ENCODE results near the gene RAPGEF1. TPM values are rescaled to one million over a fixed set of nuclear protein-coding genes. Genes with fewer than 3 reads are reported as not detected.

The RAPGEF1 gene
- total RNA-seq, 2 experiments from 2014 or later: 118 to 243 TPM

DNA sequence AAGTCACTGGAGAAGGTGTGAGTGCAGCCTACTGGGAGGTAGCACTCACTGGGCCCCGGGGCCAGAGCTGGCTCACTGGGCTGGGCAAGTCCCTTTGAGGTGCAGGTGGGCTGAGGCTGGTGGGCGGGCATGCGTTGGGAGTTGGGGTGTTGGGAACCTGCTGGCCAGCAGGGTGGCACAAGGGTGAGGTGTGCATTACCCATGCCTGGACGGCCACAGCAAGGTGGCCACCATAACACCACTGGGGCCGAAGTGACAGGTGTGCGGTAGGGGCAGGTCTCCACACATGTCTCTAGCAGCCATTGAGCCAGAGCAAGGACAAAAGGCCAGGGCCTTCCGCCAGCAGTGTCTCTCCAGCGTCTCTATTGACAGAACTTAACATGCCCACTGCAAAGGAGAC, 172.0 kb downstream of the RAPGEF1 start:
- Histone ChIP-seq H4K20me1 (ENCODE audit: insufficient read depth, low read length) (no peaks in the 10 kb centered on the region), H3K4me2 (ENCODE audit: low read length) (no peak overlapping the region), H3K36me3 (ENCODE audit: insufficient read depth, low read length) (peaks cover 60% of the 10 kb centered on the region), H3K27ac (ENCODE audit: low read depth, low read length, poor library complexity, severe bottlenecking) (no peak overlapping the region), H3K4me3 (ENCODE audit: low read depth, low read length, poor library complexity, severe bottlenecking) (no peak overlapping the region), H3K4me1 (ENCODE audit: insufficient read depth, low read length, poor library complexity, severe bottlenecking) (no peaks in the 10 kb centered on the region), H2AFZ (ENCODE audit: low read length) (no peak overlapping the region), H3K9me3 (ENCODE audit: low read length) (no peaks in the 10 kb centered on the region; the same call in 1 of the 2 replicates), H3K9me2 (ENCODE audit: insufficient read depth, low read length) (no peaks in the 10 kb centered on the region), H3K79me2 (ENCODE audit: insufficient read depth, low read depth, low read length) (no peaks in the 10 kb centered on the region)
- ChIA-PET POLR2A (interaction anchor here (0.7 kb wide), 1 partner anchor 18 kb away, joined by 3 read pairs; no protein-coding TSS in a partner anchor), CTCF (ENCODE audit: unreplicated experiment) (no interaction called here)
- no TSS peak for BruUV-seq (replicated peaks)
- TF ChIP-seq, protein P1, sequence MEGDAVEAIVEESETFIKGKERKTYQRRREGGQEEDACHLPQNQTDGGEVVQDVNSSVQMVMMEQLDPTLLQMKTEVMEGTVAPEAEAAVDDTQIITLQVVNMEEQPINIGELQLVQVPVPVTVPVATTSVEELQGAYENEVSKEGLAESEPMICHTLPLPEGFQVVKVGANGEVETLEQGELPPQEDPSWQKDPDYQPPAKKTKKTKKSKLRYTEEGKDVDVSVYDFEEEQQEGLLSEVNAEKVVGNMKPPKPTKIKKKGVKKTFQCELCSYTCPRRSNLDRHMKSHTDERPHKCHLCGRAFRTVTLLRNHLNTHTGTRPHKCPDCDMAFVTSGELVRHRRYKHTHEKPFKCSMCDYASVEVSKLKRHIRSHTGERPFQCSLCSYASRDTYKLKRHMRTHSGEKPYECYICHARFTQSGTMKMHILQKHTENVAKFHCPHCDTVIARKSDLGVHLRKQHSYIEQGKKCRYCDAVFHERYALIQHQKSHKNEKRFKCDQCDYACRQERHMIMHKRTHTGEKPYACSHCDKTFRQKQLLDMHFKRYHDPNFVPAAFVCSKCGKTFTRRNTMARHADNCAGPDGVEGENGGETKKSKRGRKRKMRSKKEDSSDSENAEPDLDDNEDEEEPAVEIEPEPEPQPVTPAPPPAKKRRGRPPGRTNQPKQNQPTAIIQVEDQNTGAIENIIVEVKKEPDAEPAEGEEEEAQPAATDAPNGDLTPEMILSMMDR (conservative IDR thresholded peaks at IDR 0.05; ENCODE audit: low read length): no peak
- no peak for TF ChIP-seq EZH2phosphoT487 (IDR thresholded peaks at IDR 0.05; ENCODE audit: borderline replicate concordance, low read depth, low read length)
- no peak for DNase-seq (ENCODE audit: low spot score)
- intact Hi-C loops (cut with micrococcal nuclease; ENCODE audit: unreplicated experiment): no loop called here

DNA sequence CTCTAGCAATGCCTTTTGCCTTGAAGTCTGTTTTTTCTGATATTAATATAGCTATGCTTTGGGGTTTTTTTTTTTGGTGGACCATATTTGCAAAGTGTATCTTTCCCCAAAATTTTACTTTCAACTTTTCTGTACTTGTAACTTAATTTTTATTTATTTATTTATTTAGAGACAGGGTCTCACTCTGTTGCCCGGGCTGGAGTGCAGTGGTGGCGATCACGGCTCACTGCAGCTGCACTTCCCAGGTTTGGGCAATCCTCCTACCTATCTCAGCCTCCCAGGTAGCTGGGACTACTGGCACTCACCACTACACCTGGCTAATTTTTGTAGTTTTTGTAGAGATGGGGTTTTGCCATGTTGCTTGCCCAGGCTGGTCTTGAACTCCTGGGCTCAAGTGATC, 173.7 kb downstream of the RAPGEF1 start:
- TF ChIP-seq, protein P1 (conservative IDR thresholded peaks at IDR 0.05; ENCODE audit: low read length): no peak
- no peak for TF ChIP-seq EZH2phosphoT487 (IDR thresholded peaks at IDR 0.05; ENCODE audit: borderline replicate concordance, low read depth, low read length)
- no peak overlapping the region for H3K27ac ChIP-seq (ENCODE audit: low read depth, low read length, poor library complexity, severe bottlenecking)
- no peaks in the 10 kb centered on the region; the same call in 1 of the 2 replicates for H3K9me3 ChIP-seq (ENCODE audit: low read length)
- no peaks in the 10 kb centered on the region for H3K9me2 ChIP-seq (ENCODE audit: insufficient read depth, low read length)
- H2AFZ ChIP-seq (ENCODE audit: low read length): no peak overlapping the region
- no peaks in the 10 kb centered on the region for H3K4me1 ChIP-seq (ENCODE audit: insufficient read depth, low read length, poor library complexity, severe bottlenecking)
- H4K20me1 ChIP-seq (ENCODE audit: insufficient read depth, low read length): no peaks in the 10 kb centered on the region
- TSS peak; percentile 8 for BruUV-seq (replicated peaks)
- CTCF ChIA-PET (ENCODE audit: unreplicated experiment): no interaction called here
- H3K4me3 ChIP-seq (ENCODE audit: low read depth, low read length, poor library complexity, severe bottlenecking): no peak overlapping the region
- intact Hi-C loops (cut with micrococcal nuclease; ENCODE audit: unreplicated experiment): no loop called here
- no peak for DNase-seq (ENCODE audit: low spot score)
- H3K36me3 ChIP-seq (ENCODE audit: insufficient read depth, low read length): peaks cover 43% of the 10 kb centered on the region
- no peak overlapping the region for H3K4me2 ChIP-seq (ENCODE audit: low read length)
- H3K79me2 ChIP-seq (ENCODE audit: insufficient read depth, low read depth, low read length): no peaks in the 10 kb centered on the region
- POLR2A ChIA-PET: no interaction called here

DNA sequence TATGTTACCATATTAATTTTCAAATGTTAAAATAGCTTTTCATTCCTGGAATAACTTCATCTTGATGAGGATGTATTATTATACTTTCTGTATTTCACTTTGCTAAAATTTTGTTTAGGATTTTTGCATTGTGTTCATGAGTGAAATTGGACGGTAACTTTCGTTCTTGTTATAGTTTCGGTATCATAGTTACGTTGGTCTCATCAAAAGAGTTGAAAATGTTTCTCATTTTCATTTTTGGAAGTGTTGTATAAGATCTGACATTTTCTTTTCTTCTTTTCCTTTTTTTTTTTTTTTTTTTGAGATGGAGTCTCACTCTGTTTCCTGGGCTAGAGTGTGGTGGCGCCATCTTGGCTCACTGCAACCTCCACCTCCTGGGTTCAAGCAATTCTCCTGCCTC, 174.5 kb downstream of the RAPGEF1 start:
- no peaks in the 10 kb centered on the region for H3K4me1 ChIP-seq (ENCODE audit: insufficient read depth, low read length, poor library complexity, severe bottlenecking)
- peaks cover 3% of the 10 kb centered on the region; the same call in 1 of the 2 replicates for H3K9me3 ChIP-seq (ENCODE audit: low read length)
- BruUV-seq (replicated peaks): no TSS peak
- ChIA-PET POLR2A (no interaction called here), CTCF (ENCODE audit: unreplicated experiment) (interaction anchor here (0.5 kb wide), 1 partner anchor 58 kb away, joined by 3 read pairs; no protein-coding TSS in a partner anchor)
- intact Hi-C loops (cut with micrococcal nuclease; ENCODE audit: unreplicated experiment): no loop called here
- no peaks in the 10 kb centered on the region for H4K20me1 ChIP-seq (ENCODE audit: insufficient read depth, low read length)
- H2AFZ ChIP-seq (ENCODE audit: low read length): no peak overlapping the region
- no peak overlapping the region for H3K4me3 ChIP-seq (ENCODE audit: low read depth, low read length, poor library complexity, severe bottlenecking)
- no peak overlapping the region for H3K27ac ChIP-seq (ENCODE audit: low read depth, low read length, poor library complexity, severe bottlenecking)
- H3K79me2 ChIP-seq (ENCODE audit: insufficient read depth, low read depth, low read length): no peaks in the 10 kb centered on the region
- no peak for TF ChIP-seq EZH2phosphoT487 (IDR thresholded peaks at IDR 0.05; ENCODE audit: borderline replicate concordance, low read depth, low read length)
- TF ChIP-seq, protein P1 (conservative IDR thresholded peaks at IDR 0.05; ENCODE audit: low read length): no peak
- H3K4me2 ChIP-seq (ENCODE audit: low read length): no peak overlapping the region
- no peaks in the 10 kb centered on the region for H3K9me2 ChIP-seq (ENCODE audit: insufficient read depth, low read length)
- no peak for DNase-seq (ENCODE audit: low spot score)
- peaks cover 37% of the 10 kb centered on the region for H3K36me3 ChIP-seq (ENCODE audit: insufficient read depth, low read length)
